Stimulated activated CD8-positive, alpha-beta memory T cell treated with anti-CD3 and anti-CD28 coated beads, Interleukin-4, amount 100 ng/mL, for 4 hours (primary cell): Measurements from ENCODE around the gene NOC2L.

Experiments
- DNase-seq, 2 donors: peaks; one replicate each; pipeline ENCODE4 v3.0.0-alpha.2; 2020; ENCODE audit warnings: low read depth in 2 of 2, low spot score in 1 of 2

The NOC2L gene

DNA sequence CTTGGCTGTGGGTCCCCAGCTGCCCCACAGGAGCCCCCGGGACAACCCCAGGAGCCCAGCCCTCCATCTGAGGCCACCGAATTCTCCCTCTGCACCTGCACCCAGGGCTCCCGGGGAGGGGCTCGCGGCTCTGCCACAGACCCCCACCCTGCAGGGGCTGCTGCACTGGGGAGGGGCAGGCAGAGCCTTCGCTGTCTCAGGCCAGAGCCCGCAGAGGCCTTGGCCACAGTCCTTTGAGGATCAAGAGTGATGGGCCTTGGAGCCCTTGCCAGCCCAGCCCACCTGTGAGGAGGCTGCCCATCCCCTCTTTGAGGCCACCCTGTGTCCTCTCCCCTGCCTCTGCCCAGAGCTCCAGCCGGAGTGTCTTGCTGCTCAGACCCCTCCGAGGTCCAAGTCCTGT, 16.3 kb upstream of the NOC2L start:
- no peak for DNase-seq

DNA sequence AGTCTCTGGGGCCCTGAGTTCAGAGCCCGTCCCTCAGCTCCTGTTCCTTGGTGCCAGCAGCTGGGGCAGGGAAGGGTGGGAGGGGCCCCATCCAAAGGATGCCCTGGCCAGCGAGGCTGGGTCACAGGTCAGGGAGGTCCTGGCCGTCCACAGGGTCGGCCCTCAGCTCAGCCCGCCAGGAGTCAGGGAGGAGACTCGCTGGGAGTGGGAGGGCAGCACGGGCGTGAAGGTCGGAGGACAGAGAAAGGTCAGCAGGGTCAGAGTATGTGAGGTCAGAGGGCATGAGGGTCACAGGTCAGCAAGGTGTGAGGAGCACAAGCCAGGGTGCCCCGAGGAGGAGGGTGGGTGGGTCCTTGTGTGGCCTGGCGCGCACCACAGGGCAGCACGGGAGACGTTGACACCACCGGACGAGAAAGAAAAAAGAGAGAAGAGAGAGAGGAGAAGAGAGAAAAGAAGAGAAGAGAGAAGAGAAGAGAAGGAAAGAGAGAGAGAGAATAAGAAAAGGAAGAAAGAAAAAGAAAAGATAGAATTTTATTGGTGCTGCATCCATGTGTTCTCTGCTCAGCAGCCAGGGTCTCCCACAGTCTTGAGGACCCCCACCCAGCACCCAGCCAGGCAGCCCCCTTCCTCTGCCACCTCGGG, 15.8 kb upstream of the NOC2L start:
- no peak for DNase-seq

DNA sequence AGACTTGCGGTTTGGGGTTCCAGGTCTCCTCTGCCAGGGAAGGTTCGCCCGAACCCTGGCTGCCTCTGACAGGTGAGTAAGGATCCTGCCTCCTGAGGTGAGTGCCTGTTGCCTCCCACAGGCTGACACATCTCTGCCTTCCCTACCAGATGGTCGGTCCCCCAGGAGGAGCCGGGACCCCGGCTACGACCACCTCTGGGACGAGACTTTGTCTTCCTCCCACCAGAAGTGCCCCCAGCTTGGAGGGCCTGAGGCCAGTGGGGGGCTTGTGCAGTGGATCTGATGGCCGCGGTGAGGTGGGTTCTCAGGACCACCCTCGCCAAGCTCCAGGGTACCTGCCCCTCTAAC, 15.2 kb upstream of the NOC2L start:
- no peak for DNase-seq

DNA sequence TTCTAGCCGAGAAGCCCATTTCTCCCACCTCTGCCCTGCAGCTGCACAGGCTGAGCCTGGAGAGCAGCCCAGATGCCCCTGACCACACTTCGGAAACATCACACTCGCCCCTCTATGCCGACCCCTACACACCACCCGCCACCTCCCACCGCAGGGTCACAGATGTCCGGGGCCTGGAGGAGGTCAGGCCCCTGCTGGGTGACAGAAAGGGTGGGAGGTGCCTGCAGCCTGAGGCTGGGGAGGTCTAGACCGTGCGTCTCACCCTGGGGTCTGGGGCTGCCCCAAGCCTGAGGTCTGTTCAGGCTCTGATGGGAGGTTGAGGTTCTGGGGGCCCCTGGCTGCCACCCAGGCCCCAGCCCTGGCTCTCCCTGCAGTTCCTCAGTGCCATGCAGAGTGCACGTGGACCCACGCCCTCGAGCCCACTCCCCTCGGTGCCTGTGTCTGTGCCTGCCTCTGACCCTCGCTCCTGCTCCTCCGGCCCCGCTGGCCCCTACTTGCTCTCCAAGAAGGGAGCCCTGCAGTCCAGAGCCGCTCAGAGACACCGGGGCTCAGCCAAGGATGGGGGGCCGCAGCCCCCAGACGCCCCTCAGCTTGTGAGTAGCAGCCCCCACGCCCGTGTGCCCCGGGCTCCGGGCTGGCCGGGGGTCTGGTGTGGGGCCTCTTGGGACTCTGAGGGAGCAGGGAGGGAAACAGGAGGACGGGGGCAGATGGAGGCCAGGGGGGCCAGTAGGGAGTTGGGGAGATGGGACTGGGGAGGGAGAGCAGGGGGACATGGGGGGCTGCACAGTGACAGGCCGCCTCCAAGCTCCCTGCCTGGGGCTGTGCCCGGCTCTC, 14.6 kb upstream of the NOC2L start:
- no peak for DNase-seq

DNA sequence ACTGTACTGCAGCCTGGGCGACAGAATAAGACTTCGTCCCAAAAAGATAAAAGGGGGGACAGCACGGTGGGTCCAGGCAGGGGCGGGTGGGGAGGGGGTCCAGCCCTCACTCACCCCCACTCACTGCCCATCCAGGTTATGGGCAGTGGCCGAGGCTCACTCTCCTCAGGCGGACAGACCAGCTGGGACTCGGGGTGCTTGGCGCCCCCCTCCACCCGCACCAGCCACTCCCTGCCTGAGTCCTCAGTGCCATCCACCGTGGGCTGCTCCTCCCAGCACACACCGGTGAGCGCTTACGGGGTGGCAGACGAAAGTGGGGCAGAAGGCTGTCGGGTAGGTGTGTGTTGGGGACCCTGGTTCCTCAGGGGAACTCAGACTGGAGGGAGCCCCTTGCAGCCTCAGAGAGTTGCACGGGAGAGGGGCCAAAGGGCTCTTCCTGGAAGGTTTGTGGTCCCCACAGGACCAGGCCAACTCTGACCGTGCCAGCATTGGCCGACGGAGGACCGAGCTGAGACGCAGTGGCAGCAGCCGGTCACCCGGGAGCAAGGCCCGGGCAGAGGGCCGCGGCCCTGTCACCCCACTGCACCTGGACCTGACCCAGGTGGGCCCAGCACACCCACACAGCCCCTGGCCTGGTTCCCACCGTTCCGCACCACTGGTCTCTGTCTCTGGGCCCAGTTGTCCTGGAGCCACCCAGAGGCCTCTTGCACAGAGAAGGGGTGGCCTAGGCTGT, 13.8 kb upstream of the NOC2L start:
- no peak for DNase-seq

DNA sequence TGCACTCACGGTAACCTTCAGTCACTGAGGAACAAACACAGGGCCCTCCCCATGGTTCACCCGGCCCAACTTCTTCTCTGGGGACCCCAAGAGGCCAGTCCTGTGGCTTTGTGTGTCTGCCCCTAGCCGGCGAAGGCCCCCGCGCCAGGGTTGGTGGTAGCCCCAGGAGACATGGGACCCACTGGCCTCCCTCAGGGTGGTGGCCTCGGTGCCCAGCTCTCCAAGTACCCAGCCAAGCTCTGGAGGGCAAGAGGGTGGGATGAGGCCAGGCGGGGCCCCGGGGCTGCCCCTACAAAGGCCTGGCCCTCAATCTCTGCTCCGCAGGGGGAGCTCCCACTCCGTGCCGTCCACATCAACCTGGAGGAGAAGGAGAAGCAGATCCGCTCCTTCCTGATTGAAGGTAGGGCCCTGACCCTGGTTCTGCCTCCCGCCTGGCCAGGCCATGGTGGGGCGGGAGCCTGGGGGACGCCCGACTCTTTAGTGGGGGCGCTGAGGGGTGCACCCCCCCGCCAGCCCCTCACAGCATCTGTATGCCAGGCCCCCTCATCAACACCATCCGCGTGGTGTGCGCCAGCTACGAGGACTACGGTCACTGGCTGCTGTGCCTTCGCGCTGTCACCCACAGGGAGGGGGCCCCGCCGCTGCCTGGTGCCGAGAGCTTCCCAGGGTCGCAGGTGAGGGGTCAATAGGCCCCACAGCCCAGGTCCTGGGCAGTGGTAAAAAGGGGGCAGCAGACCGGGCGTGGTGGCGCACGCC, 12.9 kb upstream of the NOC2L start:
- no peak for DNase-seq

DNA sequence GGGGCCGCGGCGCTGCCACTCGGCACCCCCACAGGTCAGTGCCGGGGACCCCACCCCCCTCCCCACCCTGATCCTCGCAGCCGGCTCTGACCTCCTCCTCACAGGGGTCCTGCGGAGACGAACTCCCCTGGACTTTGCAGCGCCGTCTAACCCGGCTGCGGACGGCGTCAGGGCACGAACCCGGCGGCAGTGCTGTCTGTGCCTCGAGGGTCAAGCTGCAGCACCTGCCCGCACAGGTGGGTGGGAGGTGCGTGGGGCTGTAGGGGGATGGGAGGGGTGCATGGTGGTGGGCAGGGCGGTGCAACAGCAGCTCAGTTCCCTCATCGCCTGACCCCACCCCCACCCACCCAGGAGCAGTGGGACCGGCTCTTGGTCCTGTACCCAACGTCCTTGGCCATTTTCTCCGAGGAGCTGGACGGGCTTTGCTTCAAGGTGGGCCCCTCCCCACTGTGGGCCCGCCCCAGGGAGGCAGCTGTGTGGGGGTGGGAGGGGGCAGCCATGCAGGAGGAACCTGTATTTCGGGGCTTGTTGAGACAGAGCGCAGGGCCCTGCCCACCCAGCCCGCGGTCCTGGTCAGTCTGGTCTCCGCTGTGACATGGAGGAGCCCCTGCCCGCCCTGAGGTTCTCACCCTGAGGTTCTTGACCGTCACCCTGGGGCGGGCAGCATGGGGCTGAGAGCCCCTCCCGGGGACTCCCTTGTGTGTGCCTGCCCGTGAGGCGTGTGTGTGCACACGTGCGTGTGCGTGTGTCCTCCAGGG, 12.1 kb upstream of the NOC2L start:
- DNase-seq = no peak

DNA sequence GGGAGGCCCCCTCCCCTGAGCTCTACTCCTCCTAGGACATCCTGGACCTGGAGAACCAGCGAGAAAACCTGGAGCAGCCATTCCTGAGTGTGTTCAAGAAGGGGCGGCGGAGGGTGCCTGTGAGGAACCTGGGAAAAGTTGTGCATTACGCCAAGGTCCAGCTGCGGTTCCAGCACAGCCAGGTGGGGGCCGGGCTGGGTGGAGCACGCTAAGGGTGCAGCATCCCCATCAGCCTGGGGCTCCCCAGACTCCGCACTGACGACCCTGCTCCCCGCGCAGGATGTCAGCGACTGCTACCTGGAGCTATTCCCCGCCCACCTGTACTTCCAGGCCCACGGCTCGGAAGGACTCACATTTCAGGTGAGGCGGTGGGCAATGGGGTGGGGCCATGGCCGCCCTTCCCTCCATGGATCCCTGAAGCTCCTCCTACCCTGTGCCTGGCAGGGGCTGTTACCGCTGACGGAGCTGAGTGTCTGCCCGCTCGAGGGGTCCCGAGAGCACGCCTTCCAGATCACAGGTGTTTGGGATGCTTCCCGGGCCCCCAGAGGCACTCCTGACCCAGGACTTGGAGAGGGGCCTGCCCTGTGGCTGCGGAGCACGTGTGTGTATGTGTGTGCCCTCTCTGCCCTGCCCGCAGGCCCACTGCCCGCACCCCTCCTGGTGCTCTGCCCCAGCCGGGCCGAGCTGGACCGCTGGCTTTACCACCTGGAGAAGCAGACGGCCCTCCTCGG, 11.4 kb upstream of the NOC2L start:
- no peak for DNase-seq

DNA sequence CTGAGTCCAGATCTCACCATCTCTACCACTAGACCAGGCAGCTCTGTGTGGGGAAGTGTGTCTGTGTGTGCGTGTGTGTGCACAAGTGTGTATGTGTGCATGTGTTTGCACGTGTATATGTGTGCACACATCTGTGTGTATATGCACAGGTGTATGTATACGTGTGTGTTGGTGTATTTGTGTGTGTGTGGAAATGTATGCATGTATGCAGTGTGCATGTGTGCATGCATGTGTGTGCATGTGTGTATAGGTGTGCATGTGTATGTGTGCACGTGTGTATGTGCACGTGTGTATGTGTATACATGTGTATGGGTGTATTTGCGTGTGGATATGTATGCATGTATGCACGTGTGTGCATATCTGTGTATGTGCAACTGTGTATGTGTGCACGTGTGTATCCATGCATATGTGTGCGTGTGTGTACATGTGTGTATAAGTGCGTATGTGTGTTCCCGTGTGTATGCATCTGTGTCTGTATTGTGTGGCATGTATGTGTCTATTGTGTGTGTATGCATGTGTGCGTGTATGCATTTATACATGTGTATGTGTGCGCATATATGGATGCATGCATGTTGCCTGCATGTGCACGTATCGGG, 10.3 kb upstream of the NOC2L start:
- no peak for DNase-seq

DNA sequence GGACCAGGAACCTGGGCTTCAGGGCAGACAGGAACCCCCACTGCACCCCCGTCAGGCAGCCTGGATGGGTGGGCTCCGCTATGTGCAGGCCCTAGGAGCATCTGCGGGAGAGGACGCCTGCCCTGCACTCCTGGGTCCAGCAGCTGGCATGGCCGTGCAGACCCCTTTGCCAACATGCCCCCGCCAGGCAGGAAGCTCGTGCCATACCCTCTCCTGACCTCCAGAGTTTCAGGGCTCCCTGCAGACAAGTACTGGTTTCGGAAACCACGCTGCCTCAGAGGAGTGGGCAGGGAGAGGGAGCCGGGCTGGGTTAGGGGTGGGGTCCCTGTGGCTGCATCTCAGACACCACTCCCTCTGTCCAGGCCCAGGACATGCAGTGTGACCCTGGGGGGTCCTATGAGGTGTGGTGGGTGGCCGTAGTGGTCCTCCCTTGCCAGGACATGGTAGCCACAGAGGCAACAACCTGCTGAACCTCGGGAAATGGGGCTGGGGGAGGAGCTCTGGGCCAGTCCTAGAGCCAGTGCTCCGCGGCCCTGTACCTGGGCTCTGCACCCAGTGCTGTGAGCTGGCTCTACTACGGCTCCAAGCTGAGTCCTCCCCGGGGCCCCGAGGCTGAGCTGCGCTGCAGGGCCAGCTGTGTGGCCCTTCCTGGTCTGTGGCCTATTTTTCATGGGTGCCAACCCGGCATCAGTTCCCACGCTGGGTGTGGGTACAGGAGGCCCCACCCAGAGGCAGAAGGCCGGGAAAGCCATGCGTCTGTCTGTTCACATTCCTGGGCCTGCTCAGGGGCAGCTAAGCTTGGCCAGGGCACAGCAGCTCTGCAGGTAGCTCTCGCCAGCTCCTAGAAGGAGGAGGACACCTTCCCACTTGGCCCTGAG, 8.6 kb upstream of the NOC2L start:
- no peak for DNase-seq

DNA sequence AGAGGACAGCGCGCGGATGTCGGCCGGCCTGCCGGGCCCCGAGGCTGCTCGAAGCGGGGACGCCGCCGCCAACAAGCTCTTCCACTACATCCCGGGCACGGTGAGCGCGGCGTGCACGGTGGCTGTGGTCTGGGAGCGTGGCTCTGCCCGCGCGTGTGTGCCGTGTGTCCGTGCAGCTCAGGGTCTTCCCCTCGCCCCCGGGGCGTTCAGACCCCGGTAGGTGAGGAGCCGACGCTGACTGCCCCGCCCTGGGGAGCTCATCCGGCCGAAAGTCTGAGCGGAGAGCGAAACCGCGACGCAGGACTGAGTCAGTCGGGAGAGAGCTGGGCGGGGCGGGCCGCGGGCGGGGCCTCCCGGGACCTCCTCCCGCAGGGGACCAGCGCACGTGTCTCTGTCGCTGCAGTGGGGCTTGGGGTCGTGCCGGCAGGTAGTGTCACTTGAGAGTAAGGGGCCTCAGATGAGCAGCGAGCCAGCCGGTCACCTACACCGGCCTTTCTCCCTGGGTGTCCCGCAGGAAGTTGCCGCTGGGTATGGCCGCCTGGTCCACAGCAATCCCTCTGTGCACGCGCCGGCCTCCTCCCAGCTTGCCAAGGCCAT, 7.7 kb upstream of the NOC2L start:
- DNase-seq = peak; percentile 70 to 73

DNA sequence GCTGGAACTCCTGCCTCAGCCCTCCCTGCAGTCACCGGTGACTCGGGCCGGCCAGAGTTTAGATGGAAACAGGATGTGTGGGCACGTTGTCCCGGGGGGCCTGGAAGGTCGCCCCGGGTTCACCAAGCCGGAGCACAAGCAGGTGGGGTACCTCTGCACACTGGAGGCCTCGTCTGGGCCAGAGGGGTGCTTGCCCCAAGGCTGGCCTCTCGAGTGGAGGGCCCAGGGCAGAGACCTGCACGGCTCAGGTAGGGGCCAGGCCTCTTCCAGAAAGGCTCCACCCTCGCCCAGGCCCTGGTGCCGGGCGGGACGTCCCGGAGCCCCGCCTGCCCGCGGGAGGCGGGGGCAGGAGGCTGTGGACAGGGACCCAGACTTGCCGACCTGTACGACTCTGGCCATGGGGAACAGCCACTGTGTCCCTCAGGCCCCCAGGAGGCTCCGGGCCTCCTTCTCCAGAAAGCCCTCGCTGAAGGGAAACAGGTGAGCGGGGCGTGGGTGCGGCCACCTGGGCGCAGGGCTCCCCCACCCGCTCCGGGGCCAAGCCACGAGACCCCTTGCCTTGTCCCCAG, 7.2 kb upstream of the NOC2L start, which contains the start of gene PLEKHN1:
Gene PLEKHN1 (plus strand): TSS at position 348 of the 569 bp plus-strand sequence. CDS start 50 bp downstream, at position 398.
- DNase-seq = no peak

DNA sequence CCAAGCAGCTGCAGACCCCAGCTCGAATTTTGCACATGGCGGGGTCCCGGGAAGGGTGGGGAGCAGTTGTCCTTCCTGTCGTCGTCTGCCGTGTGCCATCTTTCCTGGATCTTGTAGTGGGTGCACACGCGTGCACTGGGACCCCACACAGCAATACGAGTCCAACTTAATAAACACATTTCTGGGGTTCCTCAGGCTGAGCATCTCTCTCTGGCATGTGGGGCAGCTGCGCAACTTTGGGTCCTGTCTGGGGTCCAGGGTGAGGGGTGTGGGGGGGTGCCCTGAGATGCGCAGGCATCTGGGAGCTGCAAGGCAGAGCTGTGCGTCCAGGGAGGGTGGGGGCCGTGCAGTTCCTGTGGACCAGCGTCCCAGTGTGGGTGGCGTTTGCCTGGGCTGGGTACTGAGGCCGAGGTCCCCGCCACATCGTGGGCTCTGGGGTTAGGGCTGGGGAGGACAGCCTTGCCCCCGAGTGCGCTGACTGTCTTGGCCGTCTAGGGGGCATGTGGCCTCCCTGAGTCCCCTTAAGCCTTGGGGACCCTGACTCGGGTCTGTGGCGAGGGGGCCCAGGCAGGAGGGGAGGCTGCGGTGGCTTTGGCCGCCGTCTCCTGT, 6.6 kb upstream of the NOC2L start:
- no peak for DNase-seq

DNA sequence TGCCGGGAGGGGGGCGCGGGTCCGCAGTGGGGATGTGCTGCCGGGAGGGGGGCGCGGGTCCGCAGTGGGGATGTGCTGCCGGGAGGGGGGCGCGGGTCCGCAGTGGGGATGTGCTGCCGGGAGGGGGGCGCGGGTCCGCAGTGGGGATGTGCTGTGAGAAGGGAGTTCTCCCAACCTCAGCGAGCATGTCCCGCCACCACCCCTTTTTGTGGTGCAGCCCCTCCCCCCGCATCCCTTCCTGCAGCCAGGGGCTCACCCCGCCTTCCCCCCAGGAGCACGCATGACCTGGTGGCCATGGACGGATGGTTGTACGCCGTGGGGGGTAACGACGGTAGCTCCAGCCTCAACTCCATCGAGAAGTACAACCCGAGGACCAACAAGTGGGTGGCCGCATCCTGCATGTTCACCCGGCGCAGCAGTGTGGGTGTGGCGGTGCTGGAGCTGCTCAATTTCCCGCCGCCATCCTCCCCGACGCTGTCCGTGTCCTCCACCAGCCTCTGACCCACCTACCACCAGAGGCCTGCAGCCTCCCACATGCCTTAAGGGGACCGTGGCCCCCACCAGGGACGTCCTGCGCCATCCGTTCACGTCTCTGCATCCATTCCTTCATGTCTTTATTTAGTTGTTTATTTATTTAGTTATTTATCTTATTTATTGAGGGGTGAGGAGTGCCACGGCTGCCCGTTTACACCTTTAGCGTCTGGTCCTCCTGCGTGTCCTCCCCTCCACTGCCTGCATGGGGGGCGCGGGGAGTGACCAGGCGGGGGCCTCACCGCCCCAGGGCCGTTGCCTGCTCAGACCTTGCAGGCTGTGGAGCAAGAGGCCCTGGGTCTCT, 5.9 kb upstream of the NOC2L start:
- no peak for DNase-seq

DNA sequence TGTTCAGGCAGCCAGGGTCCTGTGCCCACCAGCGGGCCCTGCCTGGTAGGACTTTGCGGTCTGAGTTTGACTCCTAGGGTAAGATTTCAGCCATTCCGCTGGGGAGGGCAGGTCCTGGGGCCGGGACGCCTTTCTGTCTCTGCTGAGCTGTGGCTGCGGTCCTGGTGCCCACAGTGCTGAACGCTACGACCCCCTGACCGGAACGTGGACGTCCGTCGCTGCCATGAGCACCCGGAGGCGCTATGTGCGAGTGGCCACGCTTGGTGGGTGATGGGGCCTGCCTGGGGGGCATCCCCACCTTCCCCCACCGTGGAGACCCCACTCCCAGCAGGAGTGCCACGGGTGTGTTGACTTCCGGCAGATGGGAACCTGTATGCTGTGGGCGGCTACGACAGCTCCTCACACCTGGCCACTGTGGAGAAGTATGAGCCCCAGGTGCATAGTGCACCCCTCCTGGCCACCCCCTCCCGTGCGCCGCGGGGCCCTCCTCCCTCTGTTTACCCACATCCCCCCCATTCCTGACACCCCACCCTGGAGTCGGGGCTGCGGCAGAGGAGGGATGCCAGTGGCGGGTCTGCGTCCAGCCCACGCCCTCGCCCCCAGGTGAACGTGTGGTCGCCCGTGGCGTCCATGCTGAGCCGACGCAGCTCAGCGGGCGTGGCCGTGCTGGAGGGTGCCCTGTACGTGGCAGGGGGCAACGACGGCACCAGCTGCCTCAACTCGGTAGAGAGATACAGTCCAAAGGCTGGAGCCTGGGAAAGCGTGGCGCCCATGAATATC, 4.9 kb upstream of the NOC2L start:
- no peak for DNase-seq

DNA sequence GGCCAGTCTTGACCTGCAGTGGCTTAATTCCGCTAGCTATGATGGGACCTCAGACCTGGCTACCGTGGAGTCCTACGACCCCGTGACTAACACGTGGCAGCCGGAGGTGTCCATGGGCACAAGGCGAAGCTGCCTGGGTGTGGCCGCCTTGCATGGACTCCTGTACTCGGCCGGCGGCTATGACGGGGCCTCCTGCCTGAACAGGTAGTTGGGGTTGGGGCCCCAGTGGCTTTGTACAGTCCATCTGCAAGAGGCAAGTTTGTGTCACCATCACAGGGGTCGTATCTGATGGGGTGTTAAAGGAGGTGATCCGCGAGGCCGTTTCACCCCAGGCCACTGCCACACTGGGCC, 4.2 kb upstream of the NOC2L start:
- DNase-seq = no peak
